Hepatocyte (in vitro differentiated cells): ENCODE results near the gene MCF2L.

Source experiments
- EZH2phosphoT487 ChIP-seq: fragments of 200-600 bp; sonication (generic); IDR thresholded peaks from one replicate; pipeline ENCODE4 v1.6.1; 2018; ENCODE audit warnings: antibody characterized with exemption, mild to moderate bottlenecking, low read depth, moderate library complexity; ENCODE audit not compliant: unreplicated experiment, severe bottlenecking
- TF ChIP-seq, protein P1 (sequence below): fragments of 200-600 bp; sonication (generic); IDR thresholded peaks from 2 replicates; pipeline ENCODE4 v1.5.1; 2016; ENCODE audit warnings: antibody characterized with exemption, mild to moderate bottlenecking; ENCODE audit not compliant: poor library complexity

DNA sequence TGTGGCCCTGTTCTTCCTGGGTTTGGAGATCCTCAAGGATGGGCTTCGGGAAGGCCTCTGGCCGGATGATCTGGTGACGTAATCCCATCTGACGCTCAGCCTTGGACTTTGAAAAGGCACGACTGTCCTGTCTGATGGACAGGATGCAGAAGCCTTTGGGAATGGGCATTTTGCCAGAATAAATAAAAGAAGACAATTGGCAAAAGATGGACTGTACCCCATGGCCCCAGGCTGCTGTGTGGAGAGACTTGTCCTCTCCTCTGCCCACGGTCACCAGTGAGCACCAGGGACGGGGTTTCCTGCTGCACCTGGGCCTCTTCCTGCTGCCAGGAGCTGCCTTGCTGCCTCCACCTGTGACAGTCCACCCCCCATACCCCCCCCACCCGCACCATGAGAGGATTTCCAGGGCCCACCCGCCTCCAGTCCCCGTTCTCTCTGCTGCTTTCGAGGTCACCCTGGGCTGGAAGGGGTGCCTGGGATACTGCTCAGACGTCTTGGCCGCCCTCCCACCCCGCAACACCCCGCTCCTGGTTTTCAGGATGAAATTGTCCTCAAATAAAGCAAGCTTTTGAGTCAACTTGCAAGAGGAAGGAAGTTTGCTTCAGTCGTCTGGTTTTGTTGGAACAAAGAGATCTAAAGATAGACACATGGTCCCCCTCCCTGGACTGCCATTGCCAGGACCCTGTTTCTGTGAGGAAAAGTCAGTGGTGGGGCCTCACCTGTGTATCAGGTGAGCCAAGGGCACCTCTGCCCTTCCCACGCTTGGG, 40.9 kb downstream of the MCF2L start:
- TF ChIP-seq, protein P1, sequence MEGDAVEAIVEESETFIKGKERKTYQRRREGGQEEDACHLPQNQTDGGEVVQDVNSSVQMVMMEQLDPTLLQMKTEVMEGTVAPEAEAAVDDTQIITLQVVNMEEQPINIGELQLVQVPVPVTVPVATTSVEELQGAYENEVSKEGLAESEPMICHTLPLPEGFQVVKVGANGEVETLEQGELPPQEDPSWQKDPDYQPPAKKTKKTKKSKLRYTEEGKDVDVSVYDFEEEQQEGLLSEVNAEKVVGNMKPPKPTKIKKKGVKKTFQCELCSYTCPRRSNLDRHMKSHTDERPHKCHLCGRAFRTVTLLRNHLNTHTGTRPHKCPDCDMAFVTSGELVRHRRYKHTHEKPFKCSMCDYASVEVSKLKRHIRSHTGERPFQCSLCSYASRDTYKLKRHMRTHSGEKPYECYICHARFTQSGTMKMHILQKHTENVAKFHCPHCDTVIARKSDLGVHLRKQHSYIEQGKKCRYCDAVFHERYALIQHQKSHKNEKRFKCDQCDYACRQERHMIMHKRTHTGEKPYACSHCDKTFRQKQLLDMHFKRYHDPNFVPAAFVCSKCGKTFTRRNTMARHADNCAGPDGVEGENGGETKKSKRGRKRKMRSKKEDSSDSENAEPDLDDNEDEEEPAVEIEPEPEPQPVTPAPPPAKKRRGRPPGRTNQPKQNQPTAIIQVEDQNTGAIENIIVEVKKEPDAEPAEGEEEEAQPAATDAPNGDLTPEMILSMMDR = no peak
- TF ChIP-seq EZH2phosphoT487 = no peak
